PFSK-1 (cell line): ENCODE data around the gene NUB1.

Experiments
- FOXP2 ChIP-seq: optimal IDR thresholded peaks from 2 replicates; pipeline ENCODE3; 2011; ENCODE audit warnings: borderline replicate concordance, control low read depth, inconsistent platforms; ENCODE audit not compliant: insufficient read depth; ENCODE audit errors: extremely low read length, extremely low read depth
- POLR2AphosphoS5 ChIP-seq: IDR thresholded peaks from 2 replicates; pipeline ENCODE4 v1.6.1; 2012; ENCODE audit warnings: low read depth, mild to moderate bottlenecking, control low read depth, low read length, moderate library complexity
- REST ChIP-seq, 2 experiments: IDR thresholded peaks; 2 replicates each; pipeline versions ENCODE4 v1.6.1 to v1.8.0; 2011 to 2012; ENCODE audit warnings: low read depth in 2 of 2, low read length in 2 of 2, control low read depth in 1 of 2, inconsistent platforms in 1 of 2, mild to moderate bottlenecking in 1 of 2, moderate library complexity in 1 of 2; ENCODE audit not compliant: insufficient read depth in 1 of 2
- SIN3A ChIP-seq: IDR thresholded peaks from 2 replicates; pipeline ENCODE4 v1.6.1; 2012; ENCODE audit warnings: mild to moderate bottlenecking, low read length, moderate library complexity, borderline replicate concordance; ENCODE audit not compliant: insufficient read depth
- TAF1 ChIP-seq: IDR thresholded peaks from 2 replicates; pipeline ENCODE4 v1.6.1; 2012; ENCODE audit warnings: low read length, control low read depth, borderline replicate concordance; ENCODE audit not compliant: insufficient read depth

DNA sequence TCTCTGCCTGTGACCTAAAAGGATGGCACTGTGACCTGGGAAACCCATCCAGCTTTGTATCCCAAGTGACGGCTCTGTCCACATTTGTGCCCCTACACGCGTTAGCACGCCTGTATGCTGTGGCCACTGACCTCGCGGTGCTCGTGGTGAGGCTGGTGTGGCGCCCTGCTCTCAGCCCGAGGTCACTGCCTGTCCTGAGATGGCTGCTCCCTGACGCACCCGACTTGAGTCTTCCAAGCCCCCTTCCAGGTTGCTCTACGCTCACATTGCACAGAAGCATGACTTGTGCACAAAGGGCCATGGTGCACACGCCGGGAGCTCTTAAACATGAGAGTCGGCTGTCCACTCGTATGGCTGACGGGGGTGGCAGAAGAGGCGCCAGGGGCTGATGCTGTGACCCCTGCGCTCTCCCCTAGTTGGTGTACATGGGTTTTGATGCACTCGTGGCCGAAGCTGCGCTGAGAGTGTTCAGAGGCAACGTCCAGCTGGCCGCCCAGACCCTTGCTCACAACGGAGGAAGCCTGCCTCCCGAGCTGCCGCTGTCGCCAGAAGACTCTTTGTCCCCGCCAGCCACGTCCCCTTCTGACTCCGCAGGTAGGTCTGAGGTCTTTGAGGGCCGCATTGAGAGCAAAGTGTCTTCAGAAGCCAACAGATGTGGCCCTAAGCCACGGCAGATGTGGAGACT, 34.7 kb downstream of the NUB1 start:
- no peak for TF ChIP-seq POLR2AphosphoS5
- no peak for TF ChIP-seq TAF1
- TF ChIP-seq REST (IDR thresholded peaks at IDR 0.05; ENCODE audit: insufficient read depth in 1 of 2, low read depth in 2 of 2, low read length in 2 of 2), result no peak
- TF ChIP-seq SIN3A, result no peak
- no peak for TF ChIP-seq FOXP2
